ENCODE data around the gene RGS9. TPM values are rescaled to one million over a fixed set of nuclear protein-coding genes. Genes with fewer than 3 reads are reported as not detected.

The RGS9 gene
- total RNA-seq, 4 donors from 2014 or later, result 22.4 to 58.6 (median 32.2) TPM

GRCh38 chr17:65154770-65155589, 17.8 kb downstream of the RGS9 start:
- intact Hi-C loops (cut with DNase I), result no loop called here
- no peak for DNase-seq (ENCODE audit: extremely low spot score)
- WGBS, result 59% methylated on average over 4 of the region's 4 CpGs
- H3K4me1 ChIP-seq, result no peaks in the 10 kb centered on the region
- H3K27me3 ChIP-seq, result no peaks in the 10 kb centered on the region
- H3K4me3 ChIP-seq, result no peak overlapping the region
- H3K9me3 ChIP-seq, result no peaks in the 10 kb centered on the region
- TF ChIP-seq EP300 (IDR thresholded peaks at IDR 0.05) (no peak), CTCF (IDR thresholded peaks at IDR 0.05) (no peak), POLR2AphosphoS5 (IDR thresholded peaks at IDR 0.05) (no peak), POLR2A (IDR thresholded peaks at IDR 0.05; ENCODE audit: low read depth) (no peak)
- no peak overlapping the region for H3K27ac ChIP-seq (replicated peaks in 1 of 4)
- H3K36me3 ChIP-seq, result peaks cover 0 to 36% (median 5%) of the 10 kb centered on the region in 4 donors

- no peaks in the 10 kb centered on the region for H3K9me3 ChIP-seq
- WGBS, result 54% methylated on average over 2 of the region's 2 CpGs
- no peaks in the 10 kb centered on the region for H3K4me1 ChIP-seq
- no peaks in the 10 kb centered on the region for H3K27me3 ChIP-seq
- no peak for DNase-seq (ENCODE audit: extremely low spot score)
- no peak overlapping the region for H3K27ac ChIP-seq (replicated peaks in 1 of 4)
- peaks cover 0 to 43% (median 8%) of the 10 kb centered on the region in 4 donors for H3K36me3 ChIP-seq
- no peak overlapping the region for H3K4me3 ChIP-seq
- TF ChIP-seq EP300 (IDR thresholded peaks at IDR 0.05) (no peak), CTCF (IDR thresholded peaks at IDR 0.05) (no peak), POLR2AphosphoS5 (IDR thresholded peaks at IDR 0.05) (no peak), POLR2A (IDR thresholded peaks at IDR 0.05; ENCODE audit: low read depth) (no peak)
- intact Hi-C loops (cut with DNase I), result no loop called here
Measured at GRCh38 chr17:65155622-65156021, 18.5 kb downstream of the RGS9 start.

- no peaks in the 10 kb centered on the region for H3K4me1 ChIP-seq
- intact Hi-C loops (cut with DNase I), result no loop called here
- no peak for DNase-seq (ENCODE audit: extremely low spot score)
- no peak overlapping the region for H3K4me3 ChIP-seq
- H3K27ac ChIP-seq (replicated peaks in 1 of 4), result no peak overlapping the region
- H3K36me3 ChIP-seq, result peaks cover 0 to 50% (median 10%) of the 10 kb centered on the region in 4 donors
- TF ChIP-seq POLR2A (IDR thresholded peaks at IDR 0.05; ENCODE audit: low read depth), result no peak
- no peak for TF ChIP-seq EP300 (IDR thresholded peaks at IDR 0.05)
- TF ChIP-seq CTCF (IDR thresholded peaks at IDR 0.05), result no peak
- TF ChIP-seq POLR2AphosphoS5 (IDR thresholded peaks at IDR 0.05), result no peak
- H3K27me3 ChIP-seq, result no peaks in the 10 kb centered on the region
- H3K9me3 ChIP-seq, result no peaks in the 10 kb centered on the region
- 94% methylated on average over 21 of the region's 21 CpGs for WGBS
Measured at GRCh38 chr17:65156185-65156834, 19.1 kb downstream of the RGS9 start.

GRCh38 chr17:65156835-65157565, 19.8 kb downstream of the RGS9 start:
- no peaks in the 10 kb centered on the region for H3K9me3 ChIP-seq
- TF ChIP-seq CTCF (IDR thresholded peaks at IDR 0.05) (no peak), POLR2A (IDR thresholded peaks at IDR 0.05; ENCODE audit: low read depth) (no peak), POLR2AphosphoS5 (IDR thresholded peaks at IDR 0.05) (no peak), EP300 (IDR thresholded peaks at IDR 0.05) (no peak)
- no peak for DNase-seq (ENCODE audit: extremely low spot score)
- no peak overlapping the region for H3K27ac ChIP-seq (replicated peaks in 1 of 4)
- H3K27me3 ChIP-seq, result no peaks in the 10 kb centered on the region
- H3K36me3 ChIP-seq, result peaks cover 0 to 55% (median 10%) of the 10 kb centered on the region in 4 donors
- no peak overlapping the region for H3K4me3 ChIP-seq
- intact Hi-C loops (cut with DNase I), result no loop called here
- WGBS, result 94% methylated on average over 14 of the region's 14 CpGs
- H3K4me1 ChIP-seq, result no peaks in the 10 kb centered on the region

All from esophagus muscularis mucosa (tissue), 4 donors.